Astrocyte of the cerebellum (primary cell): ENCODE measurements around the gene RNF148.

Experiments
- DNase-seq: peaks from one replicate; pipeline ENCODE4 v3.0.0-alpha.2; 2011; ENCODE audit warnings: low read depth
- H3K4me3 ChIP-seq: 2 replicates; pipeline ENCODE4 v1.5.1; 2011; ENCODE audit warnings: mild to moderate bottlenecking, low read depth, low read length, moderate library complexity
- CTCF ChIP-seq: IDR thresholded peaks from 2 replicates; pipeline ENCODE4 v1.5.1; 2012; ENCODE audit warnings: low read length, low read depth, moderate library complexity, mild to moderate bottlenecking; ENCODE audit errors: missing control alignments
- in situ Hi-C: cut with HindIII; loops from 2 replicates; pipeline ENCODE4 v1.10.0; 2017; ENCODE audit warnings: low sequenced_read_pairs

Gene RNF148

GRCh38 chr7:122710916-122711315 is 8.2 kb upstream of the RNF148 start:
- TF ChIP-seq CTCF: no peak
- DNase-seq: no peak
- H3K4me3 ChIP-seq: no peak overlapping the region
- in situ Hi-C loops: no loop called here

GRCh38 chr7:122709930-122710646 is 7.4 kb upstream of the RNF148 start:
- in situ Hi-C loops: no loop called here
- no peak for DNase-seq

GRCh38 chr7:122706836-122707235 is 4.1 kb upstream of the RNF148 start:
- no peak for TF ChIP-seq CTCF
- in situ Hi-C loops: no loop called here
- no peak for DNase-seq
- no peak overlapping the region for H3K4me3 ChIP-seq

More at GRCh38 chr7:122709930-122710646, 7.4 kb upstream of the RNF148 start:
- no peak overlapping the region for H3K4me3 ChIP-seq
- no peak for TF ChIP-seq CTCF

GRCh38 chr7:122699017-122699416 is 3.7 kb downstream of the RNF148 start, which contains the start of gene RNF133:
RNF133 (minus strand) TSS chr7:122699117; CDS start chr7:122698918, 199 bp downstream.
- no peak within 1 kb of the TSS for H3K4me3 ChIP-seq
- DNase-seq: no peak
- TF ChIP-seq CTCF: no peak
- in situ Hi-C loops: no loop called here

- DNase-seq: no peak
- no peak overlapping the region for H3K4me3 ChIP-seq
- no peak for TF ChIP-seq CTCF
- in situ Hi-C loops: no loop called here
Observed at GRCh38 chr7:122695816-122696215, 6.9 kb downstream of the RNF148 start.

- DNase-seq: no peak
- in situ Hi-C loops: no loop called here
Observed at GRCh38 chr7:122694697-122695096, 8.0 kb downstream of the RNF148 start.

More at GRCh38 chr7:122694697-122695096, 8.0 kb downstream of the RNF148 start:
- TF ChIP-seq CTCF: no peak
- no peak overlapping the region for H3K4me3 ChIP-seq
